GM19023 (cell line): ENCODE data around the gene COPG2.
"Not testable (repeated sequence)": the region's sequence is repeated elsewhere in the genome, so short reads cannot be mapped to it uniquely, and the experiment has no call there.

Experiments
- ATAC-seq: cut with Tn5 transposase; IDR thresholded peaks from one replicate; pipeline ENCODE4 v1.9.1; 2021; ENCODE audit warnings: mild to moderate bottlenecking, moderate library complexity; ENCODE audit not compliant: unreplicated experiment

The COPG2 gene

GRCh38 chr7:130654850-130655249, 13.7 kb downstream of the COPG2 start:
- no peak for ATAC-seq

- no peak for ATAC-seq
Measured at GRCh38 chr7:130650611-130651120, 17.9 kb downstream of the COPG2 start.

DNA sequence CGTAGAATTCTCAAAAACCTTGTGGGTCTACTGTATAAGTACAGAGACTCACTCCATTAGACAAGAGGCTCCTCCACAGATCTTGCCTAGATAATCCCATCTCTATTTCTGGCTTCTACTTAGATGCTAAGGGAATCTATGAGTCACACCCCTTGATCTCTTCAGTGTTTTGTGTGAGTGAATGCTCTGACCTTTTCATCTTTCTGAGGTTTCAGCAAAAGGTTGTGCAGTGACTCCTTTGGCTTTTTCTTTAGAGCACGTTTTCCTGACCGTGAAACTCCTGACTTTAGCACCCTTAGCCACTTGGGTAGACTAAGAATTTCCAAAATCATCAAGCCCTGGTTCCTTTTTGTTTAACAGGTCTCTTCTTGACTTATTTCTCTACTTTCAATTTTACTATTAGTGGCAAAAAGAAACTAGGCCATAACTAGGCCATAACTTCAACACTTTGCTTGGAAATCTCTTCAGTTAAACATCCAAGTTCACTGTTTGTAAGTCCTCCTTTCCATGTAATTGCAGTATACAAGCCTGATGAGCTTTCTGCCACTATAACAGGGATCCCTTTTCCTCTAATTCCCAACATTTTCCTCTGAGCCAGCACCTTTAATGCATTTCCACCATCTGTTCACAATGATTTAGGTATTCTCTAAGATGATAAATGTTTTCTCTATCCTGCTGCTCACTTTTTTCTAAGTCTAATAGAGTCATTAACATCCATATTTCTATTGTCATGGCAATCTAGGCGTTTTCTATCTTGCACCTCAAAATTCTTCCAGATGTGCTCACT, 19.4 kb downstream of the COPG2 start:
- no peak for ATAC-seq

DNA sequence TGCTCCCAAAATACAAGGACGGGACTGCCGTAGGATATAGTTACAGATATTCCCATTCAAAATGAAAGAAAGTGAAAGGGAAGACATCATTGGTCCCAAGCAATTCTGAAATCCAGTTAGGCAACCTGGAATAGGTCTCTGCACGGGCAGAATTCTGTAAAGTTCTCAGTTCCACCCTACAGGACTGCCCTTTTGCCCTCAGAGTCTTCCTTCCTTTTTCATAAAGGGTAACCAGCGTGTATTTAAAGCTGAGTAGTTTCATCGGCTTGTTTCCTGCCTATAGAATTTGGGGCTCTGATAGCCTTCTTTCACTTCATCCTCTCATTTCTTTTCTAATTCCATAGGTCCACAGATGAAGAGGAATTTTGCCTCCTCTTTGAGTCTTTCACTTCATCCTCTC, 20.0 kb downstream of the COPG2 start:
- ATAC-seq: no peak

- ATAC-seq: no peak
Measured at GRCh38 chr7:130642383-130642782, 26.2 kb downstream of the COPG2 start.

DNA sequence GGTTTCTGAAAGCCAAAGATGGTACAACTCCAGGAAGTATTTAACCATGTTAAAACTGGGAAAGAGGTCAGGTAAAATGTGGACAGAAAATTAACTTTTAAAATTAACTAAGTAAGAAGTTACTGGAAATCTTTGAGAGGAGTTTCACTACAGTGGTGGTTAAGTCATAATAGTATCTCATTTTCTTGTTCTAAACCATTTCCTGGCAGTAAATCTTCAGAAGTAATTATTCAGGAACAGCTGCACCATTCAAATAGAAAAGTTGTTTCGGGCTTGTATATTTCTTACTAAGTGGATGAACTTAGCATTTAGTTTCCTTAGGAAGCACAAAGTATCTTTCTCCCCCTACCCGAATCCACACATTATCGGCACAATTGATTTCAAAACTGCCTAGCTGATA, 27.1 kb downstream of the COPG2 start:
- no peak for ATAC-seq

DNA sequence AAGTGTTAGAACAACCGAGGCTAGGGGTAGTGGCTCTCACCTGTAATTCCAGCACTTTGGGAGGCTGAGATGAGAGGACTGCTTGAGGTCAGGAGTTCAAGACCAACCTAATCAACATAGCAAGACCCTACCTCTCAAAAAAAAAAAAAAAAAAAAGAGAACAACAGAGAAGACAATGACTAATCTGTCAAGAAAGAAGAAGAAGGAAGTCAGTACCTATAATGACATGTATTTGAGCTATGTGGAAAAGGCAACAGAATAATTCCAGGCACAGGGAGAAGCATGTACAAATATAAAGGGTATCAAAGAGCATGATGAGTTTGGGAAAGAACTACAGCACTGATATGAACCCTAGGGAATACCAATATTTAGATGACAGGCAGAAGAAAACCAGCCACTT, 27.5 kb downstream of the COPG2 start:
- ATAC-seq: no peak

GRCh38 chr7:130639388-130639787, 29.2 kb downstream of the COPG2 start:
- no peak for ATAC-seq

GRCh38 chr7:130632111-130632510, 36.4 kb downstream of the COPG2 start:
- no peak for ATAC-seq

DNA sequence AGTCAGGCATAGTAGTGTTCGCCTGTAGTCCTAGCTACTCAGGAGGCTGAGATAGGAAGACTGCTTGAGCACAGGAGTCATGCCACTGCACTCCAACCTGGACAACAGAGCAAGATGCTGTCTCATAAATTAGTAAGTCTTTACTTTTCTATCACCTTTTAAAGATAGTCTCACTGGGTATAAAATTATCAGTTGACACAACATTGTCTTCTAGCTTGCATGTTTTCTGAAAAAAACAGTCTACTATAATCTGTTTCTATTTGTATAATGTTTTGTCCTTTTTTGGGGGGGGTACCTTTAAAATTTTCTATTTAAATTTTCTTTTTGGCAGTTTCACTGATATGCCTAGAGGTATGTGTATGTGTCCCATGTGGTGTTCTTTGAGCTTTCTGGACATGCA, 39.6 kb downstream of the COPG2 start:
- no peak for ATAC-seq

GRCh38 chr7:130627775-130628174, 40.8 kb downstream of the COPG2 start:
- ATAC-seq: no peak

GRCh38 chr7:130622866-130623265, 45.7 kb downstream of the COPG2 start:
- ATAC-seq: no peak

- ATAC-seq: no peak
Measured at GRCh38 chr7:130615583-130615982, 53.0 kb downstream of the COPG2 start.

DNA sequence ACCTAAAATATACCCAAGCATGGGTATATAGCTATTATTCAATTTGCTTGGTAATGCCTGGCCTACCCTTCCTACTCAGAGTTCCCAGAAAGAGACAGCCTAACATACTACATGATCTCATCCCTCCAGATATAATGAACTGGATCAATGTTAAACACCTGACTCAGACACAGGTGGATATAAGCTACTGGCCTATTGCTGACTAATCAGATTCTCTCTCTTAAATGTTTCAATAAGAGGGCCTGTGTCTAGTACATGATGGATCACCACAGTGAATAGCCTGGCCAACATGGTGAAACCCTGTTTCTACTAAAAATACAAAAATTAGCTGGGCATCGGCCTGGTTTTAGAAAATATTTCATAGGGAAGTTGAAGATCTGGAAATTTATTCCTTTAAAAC, 54.1 kb downstream of the COPG2 start:
- ATAC-seq: no peak

DNA sequence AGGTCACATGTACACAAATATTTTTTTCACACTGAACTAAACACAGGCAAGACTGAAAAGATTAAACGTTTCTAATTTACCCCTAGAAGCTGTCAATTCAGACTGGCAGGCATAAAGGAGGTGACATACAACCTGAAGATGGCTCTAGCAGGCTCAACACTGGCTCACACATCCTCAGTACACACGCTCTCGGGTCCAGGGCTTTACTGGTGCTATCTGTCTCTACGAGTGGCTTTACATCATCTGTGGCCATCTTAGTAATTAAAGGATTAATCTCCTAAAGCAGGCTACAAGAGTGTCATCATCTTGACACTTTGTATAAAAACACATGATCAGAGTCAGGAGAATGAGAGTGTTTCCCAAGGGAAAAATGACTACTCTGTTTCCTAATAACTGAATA, 57.3 kb downstream of the COPG2 start:
- ATAC-seq: no peak

DNA sequence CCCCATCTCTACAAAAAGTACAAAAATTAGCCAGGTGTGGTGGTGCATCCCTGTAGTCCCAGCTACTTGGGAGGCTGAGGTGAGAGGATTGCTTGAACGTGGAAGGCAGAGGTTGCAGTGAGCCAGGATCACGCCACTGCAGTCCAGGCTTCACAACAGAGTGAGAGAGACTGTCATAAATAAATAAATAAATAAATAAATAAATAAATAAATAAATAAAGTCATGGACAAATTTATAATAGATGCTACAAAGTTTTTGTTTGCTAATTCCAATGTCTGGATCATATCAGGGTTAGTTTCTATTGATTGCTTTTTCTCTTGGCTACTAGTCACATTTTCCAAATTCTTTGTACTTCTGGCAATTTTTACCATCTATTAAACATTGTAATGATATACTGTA, 61.5 kb downstream of the COPG2 start:
- not testable (repeated sequence) for ATAC-seq

DNA sequence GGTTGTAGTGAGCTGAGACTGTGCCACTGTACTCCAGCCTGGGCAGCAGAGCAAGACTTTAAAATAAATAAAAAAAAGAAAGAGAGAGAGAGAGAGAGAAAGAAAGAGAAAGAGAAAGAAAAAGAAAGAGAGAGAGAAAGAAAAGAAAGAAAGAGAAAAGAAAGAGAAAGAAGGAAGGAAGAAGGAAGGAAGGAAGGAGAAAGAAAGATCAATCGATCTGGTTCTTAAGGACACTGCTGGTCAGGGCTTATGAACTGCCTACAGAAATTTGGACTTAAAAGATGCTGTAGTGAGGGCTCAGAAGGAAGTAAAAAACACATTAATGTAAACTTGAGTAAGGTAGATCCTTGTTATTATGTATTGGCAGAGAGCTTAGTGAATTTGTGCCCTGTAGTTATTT, 62.4 kb downstream of the COPG2 start:
- ATAC-seq: no peak

GRCh38 chr7:130598056-130598455, 70.5 kb downstream of the COPG2 start:
- no peak for ATAC-seq

DNA sequence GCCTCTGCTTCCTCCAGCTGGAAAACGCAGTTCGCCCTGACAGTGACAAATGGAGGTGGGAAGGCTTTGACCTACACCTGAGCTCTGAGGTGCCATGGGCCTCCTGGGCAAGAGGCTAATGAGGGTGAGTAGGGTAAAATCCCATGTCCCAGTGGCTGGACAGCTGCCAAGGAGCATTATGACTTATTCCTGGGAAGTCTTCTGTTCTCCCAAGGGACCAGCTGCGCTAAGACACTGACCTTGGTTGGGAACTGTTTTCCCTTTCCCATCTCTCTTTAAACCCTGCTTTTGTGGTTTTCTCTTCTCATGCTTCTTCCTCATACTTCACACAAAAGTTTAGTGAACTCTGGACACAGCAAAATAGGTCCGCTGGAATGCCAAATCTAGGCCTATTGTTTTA, 72.6 kb downstream of the COPG2 start:
- ATAC-seq: no peak

DNA sequence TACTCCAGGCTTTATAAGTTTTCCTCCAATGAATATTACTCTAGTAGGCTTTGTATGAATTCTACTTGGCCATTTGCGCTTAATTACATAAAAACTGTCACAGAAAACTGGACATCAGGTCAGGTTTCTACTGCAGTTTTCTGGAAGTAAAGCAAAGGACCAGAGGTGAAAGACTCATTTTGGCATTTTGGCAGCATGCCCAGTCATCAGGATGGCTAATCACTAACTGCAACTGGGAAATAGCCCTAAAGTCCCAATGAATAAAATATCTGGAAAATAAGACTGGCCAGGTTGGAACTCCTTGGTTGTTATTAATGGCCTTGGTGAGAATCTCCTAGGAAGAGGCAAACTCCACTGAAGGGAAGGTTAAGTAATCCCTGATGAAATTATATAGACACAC, 75.5 kb downstream of the COPG2 start:
- ATAC-seq: no peak

DNA sequence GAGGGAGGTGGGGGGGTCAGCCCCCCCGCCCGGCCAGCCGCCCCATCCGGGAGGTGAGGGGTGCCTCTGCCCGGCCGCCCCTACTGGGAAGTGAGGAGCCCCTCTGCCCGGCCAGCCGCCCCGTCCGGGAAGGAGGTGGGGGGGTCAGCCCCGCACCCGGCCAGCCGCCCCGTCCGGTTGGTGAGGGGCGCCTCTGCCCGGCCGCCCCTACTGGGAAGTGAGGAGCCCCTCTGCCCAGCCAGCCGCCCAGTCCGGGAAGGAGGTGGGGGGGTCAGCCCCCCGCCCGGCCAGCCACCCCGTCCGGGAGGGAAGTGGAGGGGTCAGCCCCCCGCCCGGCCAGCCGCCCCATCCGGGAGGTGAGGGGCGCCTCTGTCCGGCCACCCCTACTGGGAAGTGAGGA, 77.1 kb downstream of the COPG2 start:
- ATAC-seq: not testable (repeated sequence)

DNA sequence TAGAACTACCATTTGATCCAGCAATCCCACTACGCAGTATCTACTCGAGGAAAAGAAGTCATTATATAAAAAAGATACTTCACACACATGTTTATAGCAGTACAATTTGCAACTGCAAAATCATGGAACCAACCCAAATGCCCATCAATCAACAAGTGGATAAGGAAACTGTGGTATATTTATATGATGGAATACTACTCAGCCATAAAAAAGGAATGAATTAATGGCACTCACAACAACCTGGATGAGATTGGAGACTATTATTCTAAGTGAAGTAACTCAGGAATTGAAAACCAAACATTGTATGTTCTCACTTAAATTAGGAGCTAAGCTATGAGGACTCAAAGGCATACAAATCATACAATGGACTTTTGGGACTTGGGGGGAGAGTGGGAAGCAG, 82.6 kb downstream of the COPG2 start:
- not testable (repeated sequence) for ATAC-seq

GRCh38 chr7:130575110-130575509, 93.4 kb downstream of the COPG2 start:
- not testable (repeated sequence) for ATAC-seq
